Measurements from ENCODE around the gene RABGGTA.

Gene RABGGTA

GRCh38 chr14:24313913-24314312 is 42.5 kb upstream of the RABGGTA start:
- Histone ChIP-seq H3K4me1 (ENCODE audit: insufficient read depth, low read length, severe bottlenecking) (peaks cover 33% of the 10 kb centered on the region), H3K79me2 (ENCODE audit: insufficient read depth, low read length) (no peaks in the 10 kb centered on the region)
- no peak for TF ChIP-seq EZH2 (IDR thresholded peaks at IDR 0.05; ENCODE audit: borderline replicate concordance, low read length)
- no peak for TF ChIP-seq CTCF (IDR thresholded peaks at IDR 0.05; ENCODE audit: low read length)

GRCh38 chr14:24312736-24313507 is 41.5 kb upstream of the RABGGTA start:
- H3K27me3 ChIP-seq (ENCODE audit: insufficient read depth, low read length): no peaks in the 10 kb centered on the region
- no peak for TF ChIP-seq CTCF (IDR thresholded peaks at IDR 0.05; ENCODE audit: low read length)
- TF ChIP-seq EZH2 (IDR thresholded peaks at IDR 0.05; ENCODE audit: borderline replicate concordance, low read length): no peak
- H3K4me3 ChIP-seq (ENCODE audit: low read depth, low read length, poor library complexity, severe bottlenecking): no peak overlapping the region
- no peaks in the 10 kb centered on the region for H4K20me1 ChIP-seq (ENCODE audit: insufficient read depth, low read length)
- no peak overlapping the region for H3K27ac ChIP-seq (ENCODE audit: low read depth, low read length, poor library complexity, severe bottlenecking)
- no peaks in the 10 kb centered on the region for H3K9me3 ChIP-seq (ENCODE audit: low read length)
- H3K9ac ChIP-seq (ENCODE audit: low read length): no peak overlapping the region
- H3K9me2 ChIP-seq (ENCODE audit: low read depth, low read length): no peaks in the 10 kb centered on the region
- H3K36me3 ChIP-seq (ENCODE audit: insufficient read depth, low read length): peaks cover 9% of the 10 kb centered on the region; the same call in 1 of the 2 replicates
- H3K4me2 ChIP-seq (ENCODE audit: low read length): no peak overlapping the region
- no peak overlapping the region for H2AFZ ChIP-seq (ENCODE audit: low read length)
- H3K4me1 ChIP-seq (ENCODE audit: insufficient read depth, low read length, severe bottlenecking): peaks cover 32% of the 10 kb centered on the region
- no peaks in the 10 kb centered on the region for H3F3A ChIP-seq (ENCODE audit: insufficient read depth, low read length)
- no peaks in the 10 kb centered on the region for H3K79me2 ChIP-seq (ENCODE audit: insufficient read depth, low read length)

More at GRCh38 chr14:24313913-24314312, 42.5 kb upstream of the RABGGTA start:
- Histone ChIP-seq H2AFZ (ENCODE audit: low read length) (no peak overlapping the region), H3K9me3 (ENCODE audit: low read length) (no peaks in the 10 kb centered on the region), H4K20me1 (ENCODE audit: insufficient read depth, low read length) (no peaks in the 10 kb centered on the region), H3K27ac (ENCODE audit: low read depth, low read length, poor library complexity, severe bottlenecking) (no peak overlapping the region), H3K27me3 (ENCODE audit: insufficient read depth, low read length) (no peaks in the 10 kb centered on the region), H3K9ac (ENCODE audit: low read length) (no peak overlapping the region), H3K4me3 (ENCODE audit: low read depth, low read length, poor library complexity, severe bottlenecking) (no peak overlapping the region), H3K36me3 (ENCODE audit: insufficient read depth, low read length) (peaks cover 1% of the 10 kb centered on the region; the same call in 1 of the 2 replicates), H3F3A (ENCODE audit: insufficient read depth, low read length) (no peaks in the 10 kb centered on the region), H3K4me2 (ENCODE audit: low read length) (no peak overlapping the region), H3K9me2 (ENCODE audit: low read depth, low read length) (no peaks in the 10 kb centered on the region)

DNA sequence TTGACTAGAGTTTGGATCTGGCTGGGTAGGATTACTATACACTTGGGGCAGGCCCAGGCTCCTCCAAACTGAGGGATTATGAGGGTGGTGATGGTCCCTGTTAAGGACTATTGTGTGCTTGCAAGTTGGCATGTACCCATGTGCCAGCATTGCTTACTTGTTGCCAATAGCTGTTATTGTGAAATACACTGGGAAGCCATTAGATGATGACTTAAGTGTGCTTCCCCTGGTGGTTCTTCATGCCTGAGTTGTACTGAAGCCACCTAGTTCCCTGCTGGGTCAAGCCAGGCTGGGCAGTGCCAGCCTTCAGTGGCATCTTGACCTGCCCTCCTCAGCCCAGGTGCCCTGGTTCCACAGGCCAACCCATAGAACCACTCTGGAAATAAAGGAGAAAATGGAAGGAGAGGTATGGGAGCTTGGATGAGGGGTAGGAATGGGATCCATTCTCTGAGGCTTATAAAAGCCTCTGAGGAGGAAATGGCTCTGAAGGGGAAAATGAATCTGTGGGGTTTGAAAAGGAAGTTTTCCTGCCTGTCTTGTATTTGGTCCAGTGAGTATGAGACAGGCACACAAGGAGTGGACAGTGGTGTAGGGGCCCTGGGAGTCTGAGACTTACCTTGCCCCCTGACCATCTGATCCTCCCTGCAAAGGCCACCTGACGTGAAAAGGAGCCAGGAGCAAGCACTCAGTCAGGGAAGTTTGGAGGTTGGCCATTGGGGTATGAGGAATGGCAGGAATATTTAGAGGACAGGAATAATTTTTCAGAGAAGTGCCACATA is 40.6 kb upstream of the RABGGTA start:
- Histone ChIP-seq H4K20me1 (ENCODE audit: insufficient read depth, low read length) (no peaks in the 10 kb centered on the region), H2AFZ (ENCODE audit: low read length) (no peak overlapping the region), H3F3A (ENCODE audit: insufficient read depth, low read length) (no peaks in the 10 kb centered on the region), H3K27ac (ENCODE audit: low read depth, low read length, poor library complexity, severe bottlenecking) (no peak overlapping the region), H3K4me2 (ENCODE audit: low read length) (peak overlapping the region; percentile 64), H3K9me2 (ENCODE audit: low read depth, low read length) (no peaks in the 10 kb centered on the region), H3K4me3 (ENCODE audit: low read depth, low read length, poor library complexity, severe bottlenecking) (peak overlapping the region; percentile 55), H3K27me3 (ENCODE audit: insufficient read depth, low read length) (no peaks in the 10 kb centered on the region), H3K79me2 (ENCODE audit: insufficient read depth, low read length) (no peaks in the 10 kb centered on the region), H3K9me3 (ENCODE audit: low read length) (no peaks in the 10 kb centered on the region), H3K36me3 (ENCODE audit: insufficient read depth, low read length) (peaks cover 18% of the 10 kb centered on the region; the same call in 1 of the 2 replicates), H3K9ac (ENCODE audit: low read length) (peak overlapping the region; percentile 65), H3K4me1 (ENCODE audit: insufficient read depth, low read length, severe bottlenecking) (peaks cover 32% of the 10 kb centered on the region)
- no peak for TF ChIP-seq EZH2 (IDR thresholded peaks at IDR 0.05; ENCODE audit: borderline replicate concordance, low read length)
- no peak for TF ChIP-seq CTCF (IDR thresholded peaks at IDR 0.05; ENCODE audit: low read length)

Data from OCI-LY1 (cell line).